ENCODE measurements around the gene SLIT3.

The SLIT3 gene

GRCh38 chr5:169256191-169256590 is 44.7 kb downstream of the SLIT3 start (continued):
- TF ChIP-seq, protein P1, sequence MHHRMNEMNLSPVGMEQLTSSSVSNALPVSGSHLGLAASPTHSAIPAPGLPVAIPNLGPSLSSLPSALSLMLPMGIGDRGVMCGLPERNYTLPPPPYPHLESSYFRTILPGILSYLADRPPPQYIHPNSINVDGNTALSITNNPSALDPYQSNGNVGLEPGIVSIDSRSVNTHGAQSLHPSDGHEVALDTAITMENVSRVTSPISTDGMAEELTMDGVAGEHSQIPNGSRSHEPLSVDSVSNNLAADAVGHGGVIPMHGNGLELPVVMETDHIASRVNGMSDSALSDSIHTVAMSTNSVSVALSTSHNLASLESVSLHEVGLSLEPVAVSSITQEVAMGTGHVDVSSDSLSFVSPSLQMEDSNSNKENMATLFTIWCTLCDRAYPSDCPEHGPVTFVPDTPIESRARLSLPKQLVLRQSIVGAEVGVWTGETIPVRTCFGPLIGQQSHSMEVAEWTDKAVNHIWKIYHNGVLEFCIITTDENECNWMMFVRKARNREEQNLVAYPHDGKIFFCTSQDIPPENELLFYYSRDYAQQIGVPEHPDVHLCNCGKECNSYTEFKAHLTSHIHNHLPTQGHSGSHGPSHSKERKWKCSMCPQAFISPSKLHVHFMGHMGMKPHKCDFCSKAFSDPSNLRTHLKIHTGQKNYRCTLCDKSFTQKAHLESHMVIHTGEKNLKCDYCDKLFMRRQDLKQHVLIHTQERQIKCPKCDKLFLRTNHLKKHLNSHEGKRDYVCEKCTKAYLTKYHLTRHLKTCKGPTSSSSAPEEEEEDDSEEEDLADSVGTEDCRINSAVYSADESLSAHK (tag by site-specific recombination; IDR thresholded peaks at IDR 0.05) = no peak

GRCh38 chr5:169253071-169253470 is 47.9 kb downstream of the SLIT3 start:
- H3K36me3 ChIP-seq (ENCODE audit: control insufficient read depth in 2 of 2, insufficient read depth in 1 of 2, low read length in 2 of 2) = peaks cover 0 to 3% of the 10 kb centered on the region in 2 experiments; a peak in 1 of 3 replicates
- H3K4me3 ChIP-seq (ENCODE audit: low read depth, low read length) = no peak overlapping the region
- no peak overlapping the region for H3K27ac ChIP-seq (ENCODE audit: extremely low read depth, low read depth, low read length)
- ChIA-PET CTCF (interaction anchor here (1.2 kb wide), 1 partner anchor 12 kb away, joined by 3 read pairs; no protein-coding TSS in a partner anchor), POLR2A (no interaction called here)
- no peaks in the 10 kb centered on the region for H3K9me3 ChIP-seq (ENCODE audit: control insufficient read depth, insufficient read depth, low read depth, low read length)
- H3K4me1 ChIP-seq (ENCODE audit: control insufficient read depth, insufficient read depth, low read length) = no peaks in the 10 kb centered on the region
- TF ChIP-seq ZNF335 (tag by site-specific recombination; conservative IDR thresholded peaks at IDR 0.05) (no peak), ZNF707 (tag by site-specific recombination; IDR thresholded peaks at IDR 0.05) (no peak), KLF7 (tag by site-specific recombination; IDR thresholded peaks at IDR 0.05; ENCODE audit: borderline replicate concordance) (no peak), ZNF211 (tag by site-specific recombination; IDR thresholded peaks at IDR 0.05; ENCODE audit: low read depth) (no peak), PRDM6 (tag by site-specific recombination; IDR thresholded peaks at IDR 0.05) (no peak), ZBTB49 (tag by site-specific recombination; IDR thresholded peaks at IDR 0.05; ENCODE audit: low read depth) (no peak), ZBTB7A (tag by site-specific recombination; IDR thresholded peaks at IDR 0.05; ENCODE audit: low read depth) (no peak), MZF1 (tag by site-specific recombination; IDR thresholded peaks at IDR 0.05; ENCODE audit: borderline replicate concordance) (no peak), BCL11B (tag by site-specific recombination; IDR thresholded peaks at IDR 0.05; ENCODE audit: low read depth) (no peak), KLF10 (tag by site-specific recombination; IDR thresholded peaks at IDR 0.05) (no peak), ZNF155 (tag by site-specific recombination; IDR thresholded peaks at IDR 0.05) (no peak), CTCF (tag by site-specific recombination; IDR thresholded peaks at IDR 0.05) (no peak)
- TF ChIP-seq, protein P2, sequence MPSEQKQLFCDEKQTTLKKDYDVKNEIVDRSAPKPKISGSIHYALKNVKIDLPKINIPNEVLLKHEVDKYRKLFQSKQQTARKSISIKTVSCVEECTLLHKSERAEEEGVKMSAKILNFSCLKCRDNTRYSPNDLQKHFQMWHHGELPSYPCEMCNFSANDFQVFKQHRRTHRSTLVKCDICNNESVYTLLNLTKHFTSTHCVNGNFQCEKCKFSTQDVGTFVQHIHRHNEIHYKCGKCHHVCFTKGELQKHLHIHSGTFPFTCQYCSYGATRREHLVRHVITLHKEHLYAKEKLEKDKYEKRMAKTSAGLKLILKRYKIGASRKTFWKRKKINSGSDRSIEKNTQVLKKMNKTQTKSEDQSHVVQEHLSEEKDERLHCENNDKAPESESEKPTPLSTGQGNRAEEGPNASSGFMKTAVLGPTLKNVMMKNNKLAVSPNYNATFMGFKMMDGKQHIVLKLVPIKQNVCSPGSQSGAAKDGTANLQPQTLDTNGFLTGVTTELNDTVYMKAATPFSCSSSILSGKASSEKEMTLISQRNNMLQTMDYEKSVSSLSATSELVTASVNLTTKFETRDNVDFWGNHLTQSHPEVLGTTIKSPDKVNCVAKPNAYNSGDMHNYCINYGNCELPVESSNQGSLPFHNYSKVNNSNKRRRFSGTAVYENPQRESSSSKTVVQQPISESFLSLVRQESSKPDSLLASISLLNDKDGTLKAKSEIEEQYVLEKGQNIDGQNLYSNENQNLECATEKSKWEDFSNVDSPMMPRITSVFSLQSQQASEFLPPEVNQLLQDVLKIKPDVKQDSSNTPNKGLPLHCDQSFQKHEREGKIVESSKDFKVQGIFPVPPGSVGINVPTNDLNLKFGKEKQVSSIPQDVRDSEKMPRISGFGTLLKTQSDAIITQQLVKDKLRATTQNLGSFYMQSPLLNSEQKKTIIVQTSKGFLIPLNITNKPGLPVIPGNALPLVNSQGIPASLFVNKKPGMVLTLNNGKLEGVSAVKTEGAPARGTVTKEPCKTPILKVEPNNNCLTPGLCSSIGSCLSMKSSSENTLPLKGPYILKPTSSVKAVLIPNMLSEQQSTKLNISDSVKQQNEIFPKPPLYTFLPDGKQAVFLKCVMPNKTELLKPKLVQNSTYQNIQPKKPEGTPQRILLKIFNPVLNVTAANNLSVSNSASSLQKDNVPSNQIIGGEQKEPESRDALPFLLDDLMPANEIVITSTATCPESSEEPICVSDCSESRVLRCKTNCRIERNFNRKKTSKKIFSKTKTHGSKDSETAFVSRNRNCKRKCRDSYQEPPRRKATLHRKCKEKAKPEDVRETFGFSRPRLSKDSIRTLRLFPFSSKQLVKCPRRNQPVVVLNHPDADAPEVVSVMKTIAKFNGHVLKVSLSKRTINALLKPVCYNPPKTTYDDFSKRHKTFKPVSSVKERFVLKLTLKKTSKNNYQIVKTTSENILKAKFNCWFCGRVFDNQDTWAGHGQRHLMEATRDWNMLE (tag by site-specific recombination; conservative IDR thresholded peaks at IDR 0.05; ENCODE audit: low read depth) = no peak
- TF ChIP-seq, protein P3, sequence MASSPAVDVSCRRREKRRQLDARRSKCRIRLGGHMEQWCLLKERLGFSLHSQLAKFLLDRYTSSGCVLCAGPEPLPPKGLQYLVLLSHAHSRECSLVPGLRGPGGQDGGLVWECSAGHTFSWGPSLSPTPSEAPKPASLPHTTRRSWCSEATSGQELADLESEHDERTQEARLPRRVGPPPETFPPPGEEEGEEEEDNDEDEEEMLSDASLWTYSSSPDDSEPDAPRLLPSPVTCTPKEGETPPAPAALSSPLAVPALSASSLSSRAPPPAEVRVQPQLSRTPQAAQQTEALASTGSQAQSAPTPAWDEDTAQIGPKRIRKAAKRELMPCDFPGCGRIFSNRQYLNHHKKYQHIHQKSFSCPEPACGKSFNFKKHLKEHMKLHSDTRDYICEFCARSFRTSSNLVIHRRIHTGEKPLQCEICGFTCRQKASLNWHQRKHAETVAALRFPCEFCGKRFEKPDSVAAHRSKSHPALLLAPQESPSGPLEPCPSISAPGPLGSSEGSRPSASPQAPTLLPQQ (tag by site-specific recombination; IDR thresholded peaks at IDR 0.05) = no peak
